ENCODE data around the gene HDAC9. TPM values are rescaled to one million over a fixed set of nuclear protein-coding genes. Genes with fewer than 3 reads are reported as not detected.

Gene HDAC9
- total and polyA plus RNA-seq, 2 experiments from 2014 or later: 3.7 to 9.4 TPM

DNA sequence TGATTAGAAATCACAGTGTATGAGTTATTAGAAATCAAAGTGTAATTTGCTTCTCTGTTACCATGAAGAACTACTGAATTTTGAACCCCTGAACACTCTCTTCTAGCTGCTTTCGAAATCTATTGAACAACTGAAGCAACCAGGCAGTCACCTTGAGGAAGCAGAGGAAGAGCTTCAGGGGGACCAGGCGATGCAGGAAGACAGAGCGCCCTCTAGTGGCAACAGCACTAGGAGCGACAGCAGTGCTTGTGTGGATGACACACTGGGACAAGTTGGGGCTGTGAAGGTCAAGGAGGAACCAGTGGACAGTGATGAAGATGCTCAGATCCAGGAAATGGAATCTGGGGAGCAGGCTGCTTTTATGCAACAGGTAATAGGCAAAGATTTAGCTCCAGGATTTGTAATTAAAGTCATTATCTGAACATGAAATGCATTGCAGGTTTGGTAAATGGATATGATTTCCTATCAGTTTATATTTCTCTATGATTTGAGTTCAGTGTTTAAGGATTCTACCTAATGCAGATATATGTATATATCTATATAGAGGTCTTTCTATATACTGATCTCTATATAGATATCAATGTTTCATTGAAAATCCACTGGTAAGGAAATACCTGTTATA lies 170.7 kb downstream of the HDAC9 start:
- Histone ChIP-seq H3K9me2 (replicated peaks; ENCODE audit: insufficient read depth) (no peaks in the 10 kb centered on the region), H3K9me3 (ENCODE audit: low read depth) (no peaks in the 10 kb centered on the region), H2AFZ (no peak overlapping the region), H3K4me3 (no peak overlapping the region), H3K27me3 (no peaks in the 10 kb centered on the region), H3K36me3 (replicated peaks; ENCODE audit: insufficient read depth, low read depth) (no peaks in the 10 kb centered on the region), H4K20me1 (ENCODE audit: insufficient read depth, poor library complexity, severe bottlenecking) (no peaks in the 10 kb centered on the region), H3K79me2 (no peaks in the 10 kb centered on the region), H3K27ac (no peak overlapping the region), H3K4me2 (no peak overlapping the region), H3K4me1 (ENCODE audit: insufficient read depth) (no peaks in the 10 kb centered on the region)
- peak; percentile 86 for DNase-seq (ENCODE audit: low spot score)
- TF ChIP-seq CTCF (IDR thresholded peaks at IDR 0.05; ENCODE audit: poor library complexity) (peak; percentile 81), EZH2phosphoT487 (IDR thresholded peaks at IDR 0.05; ENCODE audit: low read depth, severe bottlenecking, unreplicated experiment) (no peak)
- WGBS (ENCODE audit: low lambda C conversion rate, missing lambda C conversion rate): 27% methylated on average over 4 of the region's 4 CpGs

DNA sequence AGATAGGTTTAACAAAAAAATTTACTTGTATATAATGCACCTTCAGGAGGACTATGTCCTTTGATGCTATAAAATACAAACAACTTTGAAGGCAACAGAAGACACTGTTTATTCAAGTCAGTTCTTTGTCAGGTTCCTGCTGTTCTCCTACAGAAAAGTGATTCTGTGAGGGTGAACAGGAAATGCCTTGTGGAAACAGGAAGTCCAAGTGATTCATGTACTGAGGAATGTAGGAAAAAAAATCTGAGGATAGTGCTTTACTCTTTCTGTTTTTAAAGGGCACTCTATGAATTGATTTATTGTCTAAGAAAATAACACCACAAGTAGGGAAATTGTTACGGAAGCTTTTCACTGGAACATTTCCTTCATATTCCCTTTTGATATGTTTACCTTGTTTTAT lies 171.9 kb downstream of the HDAC9 start:
- WGBS (ENCODE audit: low lambda C conversion rate, missing lambda C conversion rate): 41% methylated on average over 1 of the region's 1 CpG
- no peaks in the 10 kb centered on the region for H3K79me2 ChIP-seq
- peak; percentile 19 for DNase-seq (ENCODE audit: low spot score)
- H3K9me3 ChIP-seq (ENCODE audit: low read depth): no peaks in the 10 kb centered on the region
- H2AFZ ChIP-seq: no peak overlapping the region
- TF ChIP-seq EZH2 (IDR thresholded peaks at IDR 0.05; ENCODE audit: borderline replicate concordance): no peak
- TF ChIP-seq CTCF (IDR thresholded peaks at IDR 0.05; ENCODE audit: poor library complexity): no peak
- no peak for TF ChIP-seq EZH2phosphoT487 (IDR thresholded peaks at IDR 0.05; ENCODE audit: low read depth, severe bottlenecking, unreplicated experiment)
- H3K9me2 ChIP-seq (replicated peaks; ENCODE audit: insufficient read depth): no peaks in the 10 kb centered on the region
- no peaks in the 10 kb centered on the region for H3K36me3 ChIP-seq (replicated peaks; ENCODE audit: insufficient read depth, low read depth)
- no peak overlapping the region for H3K27ac ChIP-seq
- H3K4me1 ChIP-seq (ENCODE audit: insufficient read depth): no peaks in the 10 kb centered on the region
- no peaks in the 10 kb centered on the region for H3K27me3 ChIP-seq
- H3K4me2 ChIP-seq: no peak overlapping the region
- H4K20me1 ChIP-seq (ENCODE audit: insufficient read depth, poor library complexity, severe bottlenecking): no peaks in the 10 kb centered on the region
- H3K4me3 ChIP-seq: no peak overlapping the region

DNA sequence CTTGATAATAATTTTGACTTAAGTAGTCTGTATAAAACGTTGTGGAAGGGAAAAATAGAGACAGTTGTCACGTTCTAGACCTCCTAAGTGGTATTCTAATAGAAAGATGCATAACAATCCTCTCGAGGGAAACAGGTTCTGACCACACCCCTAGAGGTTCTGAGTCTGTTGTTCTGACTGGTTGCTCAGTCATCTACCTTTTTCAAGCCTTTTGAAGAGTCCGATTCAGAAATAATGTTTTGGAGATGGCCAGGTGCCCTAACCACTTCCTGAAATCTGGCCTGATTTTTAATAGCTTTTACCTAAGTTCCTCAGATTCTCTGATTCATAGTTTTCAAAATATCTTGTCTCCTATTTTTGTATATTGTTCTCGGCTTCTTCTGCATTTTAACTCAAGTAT lies 175.6 kb downstream of the HDAC9 start:
- no peak overlapping the region for H3K4me2 ChIP-seq
- H3K4me1 ChIP-seq (ENCODE audit: insufficient read depth): no peaks in the 10 kb centered on the region
- H3K4me3 ChIP-seq: no peak overlapping the region
- no peak for TF ChIP-seq CTCF (IDR thresholded peaks at IDR 0.05; ENCODE audit: poor library complexity)
- TF ChIP-seq EZH2 (IDR thresholded peaks at IDR 0.05; ENCODE audit: borderline replicate concordance): no peak
- TF ChIP-seq EZH2phosphoT487 (IDR thresholded peaks at IDR 0.05; ENCODE audit: low read depth, severe bottlenecking, unreplicated experiment): no peak
- no peak for DNase-seq (ENCODE audit: low spot score)
- H3K9me2 ChIP-seq (replicated peaks; ENCODE audit: insufficient read depth): no peaks in the 10 kb centered on the region
- 75% methylated on average over 5 of the region's 5 CpGs for WGBS (ENCODE audit: low lambda C conversion rate, missing lambda C conversion rate)
- H3K36me3 ChIP-seq (replicated peaks; ENCODE audit: insufficient read depth, low read depth): no peaks in the 10 kb centered on the region
- no peaks in the 10 kb centered on the region for H4K20me1 ChIP-seq (ENCODE audit: insufficient read depth, poor library complexity, severe bottlenecking)
- no peaks in the 10 kb centered on the region for H3K9me3 ChIP-seq (ENCODE audit: low read depth)
- H3K79me2 ChIP-seq: no peaks in the 10 kb centered on the region
- H3K27ac ChIP-seq: no peak overlapping the region
- H2AFZ ChIP-seq: no peak overlapping the region
- H3K27me3 ChIP-seq: no peaks in the 10 kb centered on the region

All from hepatocyte (in vitro differentiated cells).